ENCODE data around the gene MDM2. TPM values are rescaled to one million over a fixed set of nuclear protein-coding genes. Genes with fewer than 3 reads are reported as not detected.

MDM2 gene
- total RNA-seq, 1 experiment from 2014 or later: 207 TPM

DNA sequence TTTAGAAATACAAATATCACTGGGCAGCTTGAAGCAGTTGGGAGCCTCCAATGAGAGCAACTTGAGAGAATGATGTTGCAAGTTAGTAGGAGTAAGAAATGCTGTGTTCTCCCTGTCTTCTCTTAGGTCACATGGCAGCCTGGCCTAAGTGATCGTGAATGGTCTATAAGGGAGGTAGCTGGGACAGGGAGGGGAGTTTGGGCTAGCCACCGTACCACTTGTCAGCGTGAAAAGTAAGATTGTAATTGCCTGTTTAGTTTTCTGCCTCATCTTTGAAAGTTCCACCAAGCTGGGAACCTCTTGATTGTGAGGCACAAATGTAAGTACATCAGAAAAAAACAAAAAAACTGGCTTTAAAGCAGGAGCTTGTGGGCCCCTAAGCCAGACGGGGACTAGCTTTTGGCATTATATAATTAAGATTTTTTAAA lies 36.4 kb downstream of the MDM2 start (continued):
- TF ChIP-seq, protein P1, sequence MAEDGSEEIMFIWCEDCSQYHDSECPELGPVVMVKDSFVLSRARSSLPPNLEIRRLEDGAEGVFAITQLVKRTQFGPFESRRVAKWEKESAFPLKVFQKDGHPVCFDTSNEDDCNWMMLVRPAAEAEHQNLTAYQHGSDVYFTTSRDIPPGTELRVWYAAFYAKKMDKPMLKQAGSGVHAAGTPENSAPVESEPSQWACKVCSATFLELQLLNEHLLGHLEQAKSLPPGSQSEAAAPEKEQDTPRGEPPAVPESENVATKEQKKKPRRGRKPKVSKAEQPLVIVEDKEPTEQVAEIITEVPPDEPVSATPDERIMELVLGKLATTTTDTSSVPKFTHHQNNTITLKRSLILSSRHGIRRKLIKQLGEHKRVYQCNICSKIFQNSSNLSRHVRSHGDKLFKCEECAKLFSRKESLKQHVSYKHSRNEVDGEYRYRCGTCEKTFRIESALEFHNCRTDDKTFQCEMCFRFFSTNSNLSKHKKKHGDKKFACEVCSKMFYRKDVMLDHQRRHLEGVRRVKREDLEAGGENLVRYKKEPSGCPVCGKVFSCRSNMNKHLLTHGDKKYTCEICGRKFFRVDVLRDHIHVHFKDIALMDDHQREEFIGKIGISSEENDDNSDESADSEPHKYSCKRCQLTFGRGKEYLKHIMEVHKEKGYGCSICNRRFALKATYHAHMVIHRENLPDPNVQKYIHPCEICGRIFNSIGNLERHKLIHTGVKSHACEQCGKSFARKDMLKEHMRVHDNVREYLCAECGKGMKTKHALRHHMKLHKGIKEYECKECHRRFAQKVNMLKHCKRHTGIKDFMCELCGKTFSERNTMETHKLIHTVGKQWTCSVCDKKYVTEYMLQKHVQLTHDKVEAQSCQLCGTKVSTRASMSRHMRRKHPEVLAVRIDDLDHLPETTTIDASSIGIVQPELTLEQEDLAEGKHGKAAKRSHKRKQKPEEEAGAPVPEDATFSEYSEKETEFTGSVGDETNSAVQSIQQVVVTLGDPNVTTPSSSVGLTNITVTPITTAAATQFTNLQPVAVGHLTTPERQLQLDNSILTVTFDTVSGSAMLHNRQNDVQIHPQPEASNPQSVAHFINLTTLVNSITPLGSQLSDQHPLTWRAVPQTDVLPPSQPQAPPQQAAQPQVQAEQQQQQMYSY (CRISPR knock-in tag; IDR thresholded peaks at IDR 0.05): no peak
- TF ChIP-seq ZNF317 (CRISPR knock-in tag; IDR thresholded peaks at IDR 0.05; ENCODE audit: borderline replicate concordance, low read depth): no peak
- TF ChIP-seq, protein P2, sequence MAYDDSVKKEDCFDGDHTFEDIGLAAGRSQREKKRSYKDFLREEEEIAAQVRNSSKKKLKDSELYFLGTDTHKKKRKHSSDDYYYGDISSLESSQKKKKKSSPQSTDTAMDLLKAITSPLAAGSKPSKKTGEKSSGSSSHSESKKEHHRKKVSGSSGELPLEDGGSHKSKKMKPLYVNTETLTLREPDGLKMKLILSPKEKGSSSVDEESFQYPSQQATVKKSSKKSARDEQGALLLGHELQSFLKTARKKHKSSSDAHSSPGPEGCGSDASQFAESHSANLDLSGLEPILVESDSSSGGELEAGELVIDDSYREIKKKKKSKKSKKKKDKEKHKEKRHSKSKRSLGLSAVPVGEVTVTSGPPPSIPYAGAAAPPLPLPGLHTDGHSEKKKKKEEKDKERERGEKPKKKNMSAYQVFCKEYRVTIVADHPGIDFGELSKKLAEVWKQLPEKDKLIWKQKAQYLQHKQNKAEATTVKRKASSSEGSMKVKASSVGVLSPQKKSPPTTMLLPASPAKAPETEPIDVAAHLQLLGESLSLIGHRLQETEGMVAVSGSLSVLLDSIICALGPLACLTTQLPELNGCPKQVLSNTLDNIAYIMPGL (CRISPR knock-in tag; IDR thresholded peaks at IDR 0.05): no peak
- no peak for TF ChIP-seq SOX15 (CRISPR knock-in tag; IDR thresholded peaks at IDR 0.05)
- no peak for TF ChIP-seq GRHL2 (CRISPR knock-in tag; IDR thresholded peaks at IDR 0.05; ENCODE audit: insufficient replicate concordance, severe bottlenecking)
- no peak for TF ChIP-seq GTF2I (CRISPR knock-in tag; conservative IDR thresholded peaks at IDR 0.05)
- TF ChIP-seq ZNF138 (CRISPR knock-in tag; conservative IDR thresholded peaks at IDR 0.05): no peak
- TF ChIP-seq RORB (CRISPR knock-in tag; IDR thresholded peaks at IDR 0.05): no peak
- TF ChIP-seq EMX1 (CRISPR knock-in tag; IDR thresholded peaks at IDR 0.05): no peak
- no peak for TF ChIP-seq ZNF121 (CRISPR knock-in tag; IDR thresholded peaks at IDR 0.05)
- TF ChIP-seq, protein P3, sequence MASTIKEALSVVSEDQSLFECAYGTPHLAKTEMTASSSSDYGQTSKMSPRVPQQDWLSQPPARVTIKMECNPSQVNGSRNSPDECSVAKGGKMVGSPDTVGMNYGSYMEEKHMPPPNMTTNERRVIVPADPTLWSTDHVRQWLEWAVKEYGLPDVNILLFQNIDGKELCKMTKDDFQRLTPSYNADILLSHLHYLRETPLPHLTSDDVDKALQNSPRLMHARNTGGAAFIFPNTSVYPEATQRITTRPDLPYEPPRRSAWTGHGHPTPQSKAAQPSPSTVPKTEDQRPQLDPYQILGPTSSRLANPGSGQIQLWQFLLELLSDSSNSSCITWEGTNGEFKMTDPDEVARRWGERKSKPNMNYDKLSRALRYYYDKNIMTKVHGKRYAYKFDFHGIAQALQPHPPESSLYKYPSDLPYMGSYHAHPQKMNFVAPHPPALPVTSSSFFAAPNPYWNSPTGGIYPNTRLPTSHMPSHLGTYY (CRISPR knock-in tag; IDR thresholded peaks at IDR 0.05): no peak
- TF ChIP-seq, protein P4, sequence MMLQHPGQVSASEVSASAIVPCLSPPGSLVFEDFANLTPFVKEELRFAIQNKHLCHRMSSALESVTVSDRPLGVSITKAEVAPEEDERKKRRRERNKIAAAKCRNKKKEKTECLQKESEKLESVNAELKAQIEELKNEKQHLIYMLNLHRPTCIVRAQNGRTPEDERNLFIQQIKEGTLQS (CRISPR knock-in tag; conservative IDR thresholded peaks at IDR 0.05): no peak

DNA sequence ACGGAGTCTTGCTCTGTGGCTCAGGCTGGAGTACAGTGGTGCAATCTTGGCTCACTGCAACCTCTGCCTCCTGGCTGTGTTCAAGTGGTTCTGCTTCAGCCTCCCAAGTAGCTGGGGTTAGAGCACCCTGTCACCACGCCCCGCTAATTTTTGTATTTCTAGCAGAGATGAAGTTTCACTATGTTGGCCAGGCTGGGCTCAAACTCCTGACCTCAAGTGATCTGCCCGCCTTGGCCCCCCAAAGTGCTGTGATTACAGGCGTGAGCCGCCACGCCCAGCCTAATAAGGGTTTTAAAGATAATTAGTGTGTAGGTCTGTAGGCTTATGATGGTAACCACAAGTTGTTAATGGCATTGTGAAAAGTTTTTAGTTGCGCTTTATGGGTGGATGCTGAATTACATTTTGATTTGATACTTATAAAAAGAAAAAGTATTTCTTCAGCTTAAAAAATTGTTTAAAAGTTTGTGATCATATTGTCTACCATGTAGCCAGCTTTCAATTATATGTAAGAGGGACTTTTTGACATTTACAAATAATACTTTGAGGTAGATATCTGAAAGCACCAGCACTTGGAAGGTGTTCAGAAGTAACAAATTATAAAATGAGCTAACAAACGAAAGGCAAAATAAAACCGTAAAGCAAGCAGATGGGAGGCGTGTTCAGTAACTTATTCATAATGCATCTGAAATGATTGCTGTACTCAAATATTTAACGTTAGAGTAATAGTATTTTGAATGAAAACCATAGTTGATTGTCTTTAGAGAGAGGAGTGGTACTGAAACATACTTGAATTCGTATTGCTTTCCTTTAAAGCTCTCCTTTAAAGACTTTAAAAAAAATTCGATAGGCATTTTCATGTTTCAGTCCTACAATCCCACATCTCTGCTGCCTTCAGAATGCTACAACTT lies 37.1 kb downstream of the MDM2 start:
- ChIA-PET CTCF (interaction anchor here (0.6 to 2.1 kb wide), 2 partner anchors 15 to 312 kb away, joined by 5 to 15 read pairs; no protein-coding TSS in a partner anchor), POLR2A (interaction anchor here (1.7 kb wide), 1 partner anchor 37 kb away, joined by 4 read pairs; the partner anchor contains the start of gene MDM2)
- no peak overlapping the region for H3K4me3 Mint-ChIP-seq
- TF ChIP-seq ZNF671 (CRISPR knock-in tag; IDR thresholded peaks at IDR 0.05): 0 out of 2 replicates have a peak, but pooled peaks have one; percentile 29
- no peak for TF ChIP-seq NFATC4 (CRISPR knock-in tag; IDR thresholded peaks at IDR 0.05)
- ATAC-seq: no peak
- no peaks in the 10 kb centered on the region for H3K4me1 Mint-ChIP-seq
- H3K27ac Mint-ChIP-seq: no peak overlapping the region
- H3K9me3 Mint-ChIP-seq: no peaks in the 10 kb centered on the region
- peaks cover 26% of the 10 kb centered on the region for H3K36me3 Mint-ChIP-seq
- H3K27me3 Mint-ChIP-seq (ENCODE audit: low read depth): no peaks in the 10 kb centered on the region
- DNase-seq (ENCODE audit: low spot score): no peak

DNA sequence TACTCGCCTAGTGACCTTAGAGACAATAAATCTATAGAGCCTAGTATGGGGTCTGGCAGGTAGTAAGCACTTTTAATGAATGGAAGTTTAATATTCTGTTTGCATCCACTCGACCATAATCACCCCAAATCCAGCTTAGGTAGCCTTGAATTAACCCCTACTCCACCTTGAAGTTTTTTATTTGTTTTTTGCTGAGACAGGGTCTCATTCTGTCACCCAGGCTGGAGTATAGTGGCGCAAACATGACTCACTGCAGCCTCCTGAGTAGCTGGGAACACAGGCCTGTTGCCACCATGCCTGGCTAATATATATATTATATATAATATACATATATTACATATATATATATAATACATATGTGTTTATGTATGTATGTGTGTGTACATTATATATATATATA lies 38.8 kb downstream of the MDM2 start:
- no peak overlapping the region for H3K4me3 Mint-ChIP-seq
- ATAC-seq: no peak
- CTCF ChIA-PET: no interaction called here
- POLR2A ChIA-PET: no interaction called here
- no peaks in the 10 kb centered on the region for H3K9me3 Mint-ChIP-seq
- H3K36me3 Mint-ChIP-seq: peaks cover 10% of the 10 kb centered on the region
- DNase-seq (ENCODE audit: low spot score): no peak
- no peaks in the 10 kb centered on the region for H3K4me1 Mint-ChIP-seq
- no peaks in the 10 kb centered on the region for H3K27me3 Mint-ChIP-seq (ENCODE audit: low read depth)
- no peak overlapping the region for H3K27ac Mint-ChIP-seq
- TF ChIP-seq JAZF1 (CRISPR knock-in tag; IDR thresholded peaks at IDR 0.05) (no peak), NFATC4 (CRISPR knock-in tag; IDR thresholded peaks at IDR 0.05) (no peak), JUN (CRISPR knock-in tag; IDR thresholded peaks at IDR 0.05) (no peak), ZNF263 (CRISPR knock-in tag; IDR thresholded peaks at IDR 0.05; ENCODE audit: low read depth) (no peak), GABPB1 (CRISPR knock-in tag; IDR thresholded peaks at IDR 0.05) (no peak), EMX1 (CRISPR knock-in tag; IDR thresholded peaks at IDR 0.05) (no peak), SOX15 (CRISPR knock-in tag; IDR thresholded peaks at IDR 0.05) (no peak), ZNF416 (CRISPR knock-in tag; IDR thresholded peaks at IDR 0.05) (no peak), ZNF232 (CRISPR knock-in tag; IDR thresholded peaks at IDR 0.05) (no peak), NR2C2 (CRISPR knock-in tag; IDR thresholded peaks at IDR 0.05) (no peak), HMGA2 (CRISPR knock-in tag; IDR thresholded peaks at IDR 0.05) (no peak)
- TF ChIP-seq, protein P5, sequence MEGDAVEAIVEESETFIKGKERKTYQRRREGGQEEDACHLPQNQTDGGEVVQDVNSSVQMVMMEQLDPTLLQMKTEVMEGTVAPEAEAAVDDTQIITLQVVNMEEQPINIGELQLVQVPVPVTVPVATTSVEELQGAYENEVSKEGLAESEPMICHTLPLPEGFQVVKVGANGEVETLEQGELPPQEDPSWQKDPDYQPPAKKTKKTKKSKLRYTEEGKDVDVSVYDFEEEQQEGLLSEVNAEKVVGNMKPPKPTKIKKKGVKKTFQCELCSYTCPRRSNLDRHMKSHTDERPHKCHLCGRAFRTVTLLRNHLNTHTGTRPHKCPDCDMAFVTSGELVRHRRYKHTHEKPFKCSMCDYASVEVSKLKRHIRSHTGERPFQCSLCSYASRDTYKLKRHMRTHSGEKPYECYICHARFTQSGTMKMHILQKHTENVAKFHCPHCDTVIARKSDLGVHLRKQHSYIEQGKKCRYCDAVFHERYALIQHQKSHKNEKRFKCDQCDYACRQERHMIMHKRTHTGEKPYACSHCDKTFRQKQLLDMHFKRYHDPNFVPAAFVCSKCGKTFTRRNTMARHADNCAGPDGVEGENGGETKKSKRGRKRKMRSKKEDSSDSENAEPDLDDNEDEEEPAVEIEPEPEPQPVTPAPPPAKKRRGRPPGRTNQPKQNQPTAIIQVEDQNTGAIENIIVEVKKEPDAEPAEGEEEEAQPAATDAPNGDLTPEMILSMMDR (IDR thresholded peaks at IDR 0.05): no peak
